Measurements from ENCODE around the gene CCNK. TPM values are rescaled to one million over a fixed set of nuclear protein-coding genes. Genes with fewer than 3 reads are reported as not detected.

Gene CCNK
- 100 to 1,000 TPM in 2 of 5 experiments, 10 to 100 TPM in 3; 68.4 to 139 (median 81.9) TPM for total RNA-seq
- 10 to 100 TPM; 16.5 to 19.8 TPM for polyA plus RNA-seq
- 89.1 reads per million, percentile 82 among the genes with 10 or more reads in this experiment for total RNA-seq

- peaks cover 0 to 1% (median 0%) of the 10 kb centered on the region in 11 donors for H3K9me3 Mint-ChIP-seq
- intact Hi-C loops (cut with micrococcal nuclease): loop anchor here (1.0 to 10.0 kb wide), 9 partner anchors 123 to 894 kb away; partner anchors contain the start of genes CCDC85C (in 2 of the 2), CYP46A1 (in 2 of the 2), EML1 (in 1 of the 2) and EVL (in 1 of the 2)
- H3K27me3 Mint-ChIP-seq: no peaks in the 10 kb centered on the region
- peak within 1 kb of the TSS; percentile 95 to 99 (median 98) for H3K27ac Mint-ChIP-seq
- H3K36me3 Mint-ChIP-seq: no peaks in the 10 kb centered on the region
- H3K9me3 ChIP-seq (ENCODE audit: control insufficient read depth in 2 of 3, low read length in 3 of 3): no peaks in the 10 kb centered on the region
- H3K27me3 ChIP-seq (ENCODE audit: control insufficient read depth in 2 of 2, insufficient read depth in 2 of 2, low read length in 2 of 2): no peaks in the 10 kb centered on the region
- H3K4me3 ChIP-seq (ENCODE audit: low read length): peak within 1 kb of the TSS; percentile 86
- H3K36me3 ChIP-seq (ENCODE audit: control insufficient read depth in 2 of 3, insufficient read depth in 3 of 3, low read length in 3 of 3): peaks cover 0 to 6% (median 0%) of the 10 kb centered on the region in 3 experiments
- peak within 1 kb of the TSS; percentile 89 to 100 (median 98) for H3K4me3 Mint-ChIP-seq
- CTCF ChIA-PET: interaction anchor here (0.6 to 1.0 kb wide), 3 partner anchors 45 to 418 kb away, joined by 3 to 4 read pairs (median 3); no protein-coding TSS in a partner anchor
- POLR2A ChIA-PET: interaction anchor here (0.6 to 1.7 kb wide), 16 partner anchors 9 to 1879 kb away, joined by 3 to 38 read pairs (median 3); partner anchors contain the start of genes CCDC85C and CYP46A1
- peak within 1 kb of the TSS; percentile 93 for H3K27ac ChIP-seq (ENCODE audit: low read depth, low read length)
- H3K4me1 ChIP-seq (ENCODE audit: control insufficient read depth in 2 of 2, insufficient read depth in 2 of 2, low read length in 2 of 2): peaks cover 26 to 34% of the 10 kb centered on the region in 2 donors
- H3K4me1 Mint-ChIP-seq: peaks cover 44 to 79% (median 70%) of the 10 kb centered on the region in 7 donors
- ATAC-seq (peak; percentile 92), DNase-seq (peak; percentile 98 to 100 (median 100))
Observed at GRCh38 chr14:99480917-99481744, at the start of gene CCNK. Gene CCNK, plus strand, starts transcription at chr14:99481409. Its CDS starts 11,269 bp downstream, at chr14:99492678.

GRCh38 chr14:99431986-99432385 lies 49.2 kb upstream of the CCNK start:
- no peak overlapping the region for H3K4me3 Mint-ChIP-seq
- H3K27me3 Mint-ChIP-seq: no peaks in the 10 kb centered on the region
- intact Hi-C loops (cut with micrococcal nuclease): no loop called here

GRCh38 chr14:99432485-99432884 lies 48.7 kb upstream of the CCNK start:
- intact Hi-C loops (cut with micrococcal nuclease): no loop called here
- Histone ChIP-seq H3K4me1 (ENCODE audit: control insufficient read depth in 2 of 2, insufficient read depth in 2 of 2, low read length in 2 of 2) (peaks cover 14 to 27% of the 10 kb centered on the region in 2 donors), H3K27me3 (ENCODE audit: control insufficient read depth in 2 of 2, insufficient read depth in 2 of 2, low read length in 2 of 2) (no peaks in the 10 kb centered on the region), H3K36me3 (ENCODE audit: control insufficient read depth in 2 of 3, insufficient read depth in 3 of 3, low read length in 3 of 3) (peaks cover 0 to 46% (median 0%) of the 10 kb centered on the region in 3 experiments), H3K4me3 (ENCODE audit: low read length) (no peak overlapping the region), H3K9me3 (ENCODE audit: control insufficient read depth in 2 of 3, low read length in 3 of 3) (peaks cover 0 to 5% (median 3%) of the 10 kb centered on the region in 3 experiments), H3K27ac (ENCODE audit: low read depth, low read length) (no peak overlapping the region)
- Mint-ChIP-seq H3K4me3 (no peak overlapping the region), H3K4me1 (peaks cover 19 to 45% (median 31%) of the 10 kb centered on the region in 7 donors), H3K27ac (no peak overlapping the region), H3K36me3 (peaks cover 20 to 85% (median 65%) of the 10 kb centered on the region in 5 donors), H3K9me3 (peaks cover 0 to 19% (median 7%) of the 10 kb centered on the region in 11 donors), H3K27me3 (no peaks in the 10 kb centered on the region)
- ChIA-PET POLR2A (no interaction called here), CTCF (no interaction called here)
- DNase-seq: no peak
- ATAC-seq: no peak

More at GRCh38 chr14:99431986-99432385, 49.2 kb upstream of the CCNK start:
- peaks cover 9 to 23% of the 10 kb centered on the region in 2 donors for H3K4me1 ChIP-seq (ENCODE audit: control insufficient read depth in 2 of 2, insufficient read depth in 2 of 2, low read length in 2 of 2)
- no peak for ATAC-seq
- H3K9me3 ChIP-seq (ENCODE audit: control insufficient read depth in 2 of 3, low read length in 3 of 3): peaks cover 0 to 5% (median 3%) of the 10 kb centered on the region in 3 experiments
- ChIA-PET CTCF (no interaction called here), POLR2A (no interaction called here)
- Mint-ChIP-seq H3K4me1 (peaks cover 14 to 41% (median 27%) of the 10 kb centered on the region in 7 donors), H3K9me3 (peaks cover 0 to 20% (median 7%) of the 10 kb centered on the region in 11 donors), H3K36me3 (peaks cover 21 to 81% (median 60%) of the 10 kb centered on the region in 5 donors), H3K27ac (no peak overlapping the region)
- H3K4me3 ChIP-seq (ENCODE audit: low read length): no peak overlapping the region
- peaks cover 0 to 47% (median 0%) of the 10 kb centered on the region in 3 experiments for H3K36me3 ChIP-seq (ENCODE audit: control insufficient read depth in 2 of 3, insufficient read depth in 3 of 3, low read length in 3 of 3)
- no peak for DNase-seq
- H3K27me3 ChIP-seq (ENCODE audit: control insufficient read depth in 2 of 2, insufficient read depth in 2 of 2, low read length in 2 of 2): no peaks in the 10 kb centered on the region
- no peak overlapping the region for H3K27ac ChIP-seq (ENCODE audit: low read depth, low read length)

- Histone ChIP-seq H3K4me1 (ENCODE audit: control insufficient read depth in 2 of 2, insufficient read depth in 2 of 2, low read length in 2 of 2) (peaks cover 14 to 29% of the 10 kb centered on the region in 2 donors), H3K36me3 (ENCODE audit: control insufficient read depth in 2 of 3, insufficient read depth in 3 of 3, low read length in 3 of 3) (peaks cover 0 to 24% (median 0%) of the 10 kb centered on the region in 3 experiments), H3K4me3 (ENCODE audit: low read length) (no peak overlapping the region), H3K9me3 (ENCODE audit: control insufficient read depth in 2 of 3, low read length in 3 of 3) (no peaks in the 10 kb centered on the region), H3K27ac (ENCODE audit: low read depth, low read length) (no peak overlapping the region), H3K27me3 (ENCODE audit: control insufficient read depth in 2 of 2, insufficient read depth in 2 of 2, low read length in 2 of 2) (no peaks in the 10 kb centered on the region)
- Mint-ChIP-seq H3K4me1 (peaks cover 29 to 59% (median 39%) of the 10 kb centered on the region in 7 donors), H3K4me3 (no peak overlapping the region), H3K9me3 (peaks cover 0 to 2% (median 0%) of the 10 kb centered on the region in 11 donors), H3K27me3 (no peaks in the 10 kb centered on the region), H3K36me3 (peaks cover 7 to 71% (median 49%) of the 10 kb centered on the region in 5 donors), H3K27ac (peak overlapping the region in 2 of 9 donors; percentile 46 to 61)
- ChIA-PET CTCF (interaction anchor here (0.8 kb wide), 1 partner anchor 19 kb away, joined by 3 read pairs; no protein-coding TSS in a partner anchor), POLR2A (interaction anchor here (0.8 kb wide), 1 partner anchor 9 kb away, joined by 3 read pairs; no protein-coding TSS in a partner anchor)
- intact Hi-C loops (cut with micrococcal nuclease): no loop called here
- ATAC-seq (no peak), DNase-seq (no peak)
Observed at GRCh38 chr14:99435327-99435726, 45.9 kb upstream of the CCNK start.

GRCh38 chr14:99436247-99437180 lies 44.7 kb upstream of the CCNK start:
- Histone ChIP-seq H3K27me3 (ENCODE audit: control insufficient read depth in 2 of 2, insufficient read depth in 2 of 2, low read length in 2 of 2) (no peaks in the 10 kb centered on the region), H3K36me3 (ENCODE audit: control insufficient read depth in 2 of 3, insufficient read depth in 3 of 3, low read length in 3 of 3) (peaks cover 0 to 18% (median 0%) of the 10 kb centered on the region in 3 experiments), H3K27ac (ENCODE audit: low read depth, low read length) (no peak overlapping the region), H3K4me1 (ENCODE audit: control insufficient read depth in 2 of 2, insufficient read depth in 2 of 2, low read length in 2 of 2) (peaks cover 14 to 24% of the 10 kb centered on the region in 2 donors), H3K9me3 (ENCODE audit: control insufficient read depth in 2 of 3, low read length in 3 of 3) (no peaks in the 10 kb centered on the region), H3K4me3 (ENCODE audit: low read length) (no peak overlapping the region)
- peaks cover 8 to 72% (median 40%) of the 10 kb centered on the region in 5 donors for H3K36me3 Mint-ChIP-seq
- CTCF ChIA-PET: no interaction called here
- peak overlapping the region in 8 of 9 donors; percentile 40 to 88 (median 60) for H3K27ac Mint-ChIP-seq
- peak overlapping the region in 6 of 10 donors; percentile 0 to 52 (median 11) for H3K4me3 Mint-ChIP-seq
- H3K27me3 Mint-ChIP-seq: no peaks in the 10 kb centered on the region
- intact Hi-C loops (cut with micrococcal nuclease): no loop called here
- peaks cover 28 to 59% (median 42%) of the 10 kb centered on the region in 7 donors for H3K4me1 Mint-ChIP-seq
- POLR2A ChIA-PET: interaction anchor here (0.6 kb wide), 1 partner anchor 1351 kb away, joined by 4 read pairs; no protein-coding TSS in a partner anchor
- H3K9me3 Mint-ChIP-seq: peaks cover 0 to 2% (median 0%) of the 10 kb centered on the region in 11 donors
- DNase-seq (no peak), ATAC-seq (peak; percentile 70)
